ENCODE measurements around the gene ANXA9. TPM values are rescaled to one million over a fixed set of nuclear protein-coding genes. Genes with fewer than 3 reads are reported as not detected.
A peak's percentile ranks its signal among the peaks of the same experiment; 100 is the strongest.

The ANXA9 gene
- total RNA-seq, 1 donor from 2014 or later = under 0.01 TPM

DNA sequence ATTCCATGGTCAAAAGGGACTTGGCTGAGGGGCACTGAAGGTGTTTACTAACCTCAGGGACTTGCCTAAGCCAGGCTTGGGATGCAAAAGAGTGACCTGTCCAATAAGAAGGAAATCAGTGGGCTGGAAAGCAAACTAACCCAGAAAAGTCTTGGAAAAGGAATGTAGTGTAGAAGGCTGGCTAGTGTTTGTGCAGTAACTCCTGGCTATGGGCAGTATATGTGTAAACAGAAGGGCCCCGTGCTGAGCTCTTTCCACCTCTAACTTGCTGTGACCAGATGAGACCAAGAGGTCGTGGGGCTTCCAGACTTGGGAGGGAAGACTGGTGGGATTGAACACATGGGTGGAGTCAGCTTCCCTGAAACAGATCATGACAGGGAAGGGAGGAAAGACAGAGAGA, 20.5 kb downstream of the ANXA9 start:
- DNase-seq (ENCODE audit: low spot score in 2 of 2) (no peak), FAIRE-seq (no peak)

DNA sequence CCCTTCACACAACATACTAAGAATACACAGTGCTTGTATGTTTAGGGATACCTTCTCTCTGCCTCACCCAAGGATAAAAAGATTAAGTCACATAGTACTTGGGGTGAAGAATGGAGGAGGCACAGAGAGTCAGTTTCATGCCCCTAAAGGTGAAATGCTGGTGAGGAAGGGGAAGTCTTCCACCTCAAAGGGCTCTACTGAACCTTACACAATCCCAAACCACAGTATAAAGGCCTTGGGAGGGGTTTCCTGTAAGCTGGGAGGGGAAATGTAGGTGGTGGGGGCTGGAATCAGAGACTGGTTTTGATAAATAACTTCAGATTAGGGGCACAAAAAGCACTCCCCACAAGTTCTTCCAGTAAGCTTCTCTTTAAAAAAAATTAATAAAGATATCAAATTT, 21.1 kb downstream of the ANXA9 start:
- FAIRE-seq (no peak), DNase-seq (ENCODE audit: low spot score in 2 of 2) (no peak)

DNA sequence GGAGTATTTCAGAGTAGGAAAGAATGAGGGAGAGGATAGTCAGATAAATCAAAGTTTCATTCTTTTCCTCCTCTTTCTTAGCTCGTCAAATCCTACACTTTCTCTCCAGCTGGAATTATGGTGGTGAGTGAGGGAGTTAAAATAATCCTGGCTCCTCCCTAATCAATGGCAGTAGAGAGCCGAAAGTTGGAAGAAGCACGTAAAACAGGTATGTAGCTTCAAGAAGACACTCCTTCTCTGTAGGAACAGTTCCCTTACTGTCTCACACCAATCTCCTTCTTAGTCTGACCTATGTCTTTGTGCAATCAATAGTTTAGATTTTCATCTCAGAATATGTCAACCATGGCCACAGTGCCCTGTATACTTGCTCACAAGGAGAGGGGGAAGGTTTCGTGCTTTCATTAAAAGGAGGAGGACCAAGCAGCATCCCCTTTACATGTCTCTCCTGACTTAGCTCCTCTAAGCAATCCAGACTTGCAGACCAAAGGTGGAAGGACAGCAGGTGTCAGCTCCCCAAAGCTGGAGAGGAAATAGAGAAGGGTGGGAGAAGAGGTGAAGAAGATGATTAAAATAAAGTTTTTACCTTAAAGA, 23.7 kb downstream of the ANXA9 start:
- no peak for DNase-seq (ENCODE audit: low spot score in 2 of 2)
- no peak for FAIRE-seq

DNA sequence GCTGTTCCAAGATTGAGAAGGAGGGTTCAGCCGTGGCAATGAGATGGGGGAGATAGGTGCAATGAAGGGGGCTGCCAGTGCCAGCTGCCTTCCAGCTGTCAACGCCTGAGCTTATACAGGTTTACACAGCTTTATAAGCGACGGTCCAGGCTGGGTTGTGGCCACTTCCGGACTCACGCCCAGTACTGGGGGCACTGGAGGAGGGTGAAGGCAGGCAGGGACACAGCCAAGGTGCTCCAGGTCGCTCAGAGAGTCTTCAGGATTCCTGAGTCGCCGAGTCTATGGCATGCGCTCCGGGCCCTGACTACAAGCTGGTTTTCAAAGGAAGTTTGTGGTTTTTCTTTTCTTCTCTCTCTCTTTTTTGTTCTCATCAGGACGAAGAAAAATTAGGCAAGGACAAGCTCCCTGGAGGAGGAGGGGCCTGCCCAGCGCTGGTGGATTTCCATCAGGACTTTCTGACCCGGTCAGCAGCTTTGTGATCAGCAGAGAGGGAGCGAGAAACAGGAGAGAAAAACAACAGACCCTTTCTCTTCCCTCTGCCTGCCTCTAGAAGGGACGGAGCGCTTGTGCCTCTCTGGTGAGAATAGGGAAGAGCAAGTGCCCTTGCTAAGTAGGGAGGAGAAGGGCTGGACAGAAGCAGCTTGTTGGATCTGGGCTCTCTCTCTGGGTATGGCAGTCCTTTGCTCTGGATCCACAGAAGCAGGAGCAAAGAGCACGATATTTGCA, 24.4 kb downstream of the ANXA9 start, which contains the start of gene MINDY1:
MINDY1 (minus strand) TSS at position 576 of the 726 bp plus-strand sequence. CDS start 4,285 bp downstream, outside the sequence.
- DNase-seq (ENCODE audit: low spot score in 2 of 2) (peak; percentile 74), FAIRE-seq (no peak)

DNA sequence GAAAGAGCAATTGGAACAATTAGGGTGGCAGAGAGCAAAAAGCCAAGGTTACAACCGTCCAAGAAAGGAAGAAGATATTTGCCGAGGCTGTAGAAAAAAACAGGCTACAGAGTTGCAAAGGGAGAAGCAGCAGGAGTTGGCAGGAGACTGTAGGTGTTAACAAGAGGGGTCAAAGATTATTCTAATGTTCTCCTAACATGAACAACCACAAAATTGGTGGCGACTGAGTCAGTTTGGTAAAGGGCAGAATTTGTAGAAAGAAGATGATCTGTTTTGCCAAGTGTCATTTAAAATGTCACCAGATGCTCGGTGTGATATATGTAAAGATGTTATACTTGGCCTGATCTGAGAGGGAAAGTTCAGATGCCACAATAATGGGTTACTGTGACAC, 25.8 kb downstream of the ANXA9 start:
- FAIRE-seq (no peak), DNase-seq (ENCODE audit: low spot score in 2 of 2) (no peak)

DNA sequence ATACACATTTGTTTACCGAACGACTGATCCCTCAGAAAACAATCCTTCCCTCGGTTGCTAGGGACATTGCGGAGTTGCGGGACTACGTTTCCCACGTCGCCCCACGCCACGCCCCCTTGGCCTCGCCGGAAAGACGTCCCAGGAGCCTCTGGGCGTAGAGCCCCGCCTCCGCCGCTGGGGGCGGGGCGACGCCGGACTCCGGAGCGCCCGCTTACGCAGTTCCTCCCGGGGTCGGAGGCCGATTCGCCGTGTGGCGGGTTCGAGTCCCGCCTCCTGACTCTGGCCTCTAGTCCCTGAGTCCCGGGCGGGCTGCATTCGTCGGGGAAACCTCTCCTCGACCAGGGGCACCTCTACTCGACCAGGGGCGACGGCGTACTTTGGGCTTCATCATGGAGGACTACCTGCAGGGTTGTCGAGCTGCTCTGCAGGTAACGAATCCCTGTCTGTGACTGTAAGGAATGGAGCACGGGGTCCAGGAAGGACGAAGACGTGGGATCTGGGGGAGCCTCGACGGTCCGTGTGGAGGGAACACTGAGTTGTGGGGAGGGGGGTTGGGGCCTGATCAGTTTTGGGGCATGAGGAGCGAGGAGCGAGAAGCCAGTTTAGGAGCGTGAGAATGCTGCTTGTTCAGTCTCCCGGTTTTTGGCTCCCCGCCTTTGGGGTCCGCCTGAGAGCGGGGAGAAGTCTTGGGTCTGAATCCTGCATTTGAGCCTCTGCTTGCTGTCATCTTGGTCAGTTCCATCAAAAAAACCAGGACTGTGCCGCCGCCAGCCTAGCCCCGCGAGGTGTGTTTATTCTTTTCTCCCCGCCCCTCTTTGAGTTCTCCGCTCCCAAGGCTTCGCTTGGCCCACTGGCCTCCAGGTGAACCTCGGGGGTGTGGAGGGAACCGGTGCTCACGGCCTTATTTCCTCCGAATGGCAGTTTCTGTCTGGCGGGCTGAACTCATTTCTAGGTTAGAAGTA, 26.4 kb downstream of the ANXA9 start, which contains the start of gene PRUNE1:
PRUNE1 (plus strand) TSS at position 206 of the 962 bp plus-strand sequence; CDS start at position 390, 184 bp downstream.
- FAIRE-seq = no peak

DNA sequence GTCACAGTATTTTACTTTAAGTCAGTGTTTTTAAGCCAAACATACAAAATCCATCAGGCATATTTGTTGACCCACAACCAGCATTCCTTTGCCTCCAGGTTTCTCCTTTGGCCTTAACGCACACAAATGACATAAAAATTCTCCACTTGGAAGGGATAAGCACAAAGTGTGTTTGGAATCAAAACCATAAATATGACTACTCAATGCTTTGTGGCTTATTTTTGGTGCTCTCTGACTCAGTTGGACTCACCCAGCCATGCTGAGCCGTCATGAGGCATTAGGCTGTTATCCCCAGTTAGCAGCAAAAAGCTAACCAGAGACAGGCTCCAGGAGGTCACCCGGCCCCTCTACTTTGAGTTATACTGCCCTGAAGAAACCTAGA, 27.1 kb downstream of the ANXA9 start:
- no peak for DNase-seq (ENCODE audit: low spot score in 2 of 2)
- FAIRE-seq = no peak

More for the DNA sequence above, 26.4 kb downstream of the ANXA9 start, which contains the start of gene PRUNE1:
- DNase-seq (ENCODE audit: low spot score in 2 of 2) = peak; percentile 91 to 97

DNA sequence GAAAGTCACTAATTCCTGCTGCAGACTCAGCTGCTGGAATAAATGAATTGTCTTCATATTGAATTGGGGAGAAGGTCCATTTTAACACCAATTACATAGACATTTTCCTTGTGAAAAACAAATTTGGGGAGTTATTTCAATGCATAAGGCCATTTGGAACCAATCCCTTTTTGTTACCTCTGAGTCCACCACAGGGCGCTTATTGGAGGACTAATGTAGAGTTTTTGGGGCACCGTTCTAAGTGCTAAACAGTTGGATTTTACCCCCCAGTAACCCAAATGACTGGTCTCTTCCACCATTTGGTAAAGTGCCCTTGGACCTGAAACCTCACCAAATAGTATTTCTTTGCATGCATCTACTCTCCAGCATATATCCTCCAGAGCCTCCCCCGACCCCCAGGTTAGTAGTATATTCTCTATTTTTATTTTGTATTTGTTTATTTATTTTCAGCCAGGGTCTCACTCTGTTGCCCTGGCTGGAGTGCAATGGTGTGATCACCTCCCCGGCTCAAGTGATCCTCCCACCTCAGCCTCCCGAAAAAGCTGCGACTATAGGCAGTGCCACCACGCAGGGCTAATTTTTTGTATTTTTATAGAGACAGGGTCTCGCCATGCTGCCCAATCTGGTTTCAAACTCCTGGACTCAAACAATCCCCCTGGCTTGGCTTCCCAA, 27.7 kb downstream of the ANXA9 start:
- FAIRE-seq (no peak), DNase-seq (ENCODE audit: low spot score in 2 of 2) (no peak)

DNA sequence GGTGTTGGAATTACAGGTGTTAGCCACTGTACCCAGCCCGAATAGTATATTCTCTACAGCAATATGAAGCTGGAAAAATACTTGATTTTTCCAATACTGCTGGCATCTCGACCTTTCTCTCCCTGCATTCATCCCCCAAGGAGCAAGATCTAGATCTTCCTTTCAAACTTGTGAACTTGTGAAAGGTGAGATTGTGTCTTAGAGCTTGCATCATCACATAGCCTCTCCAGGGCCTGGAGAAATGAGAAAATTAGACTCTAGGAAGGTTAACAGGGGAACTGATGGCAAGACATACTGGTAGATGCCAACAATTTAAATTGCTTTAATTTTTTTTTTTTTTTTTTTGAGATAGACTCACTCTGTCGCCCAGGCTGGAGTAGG, 28.2 kb downstream of the ANXA9 start:
- DNase-seq (ENCODE audit: low spot score in 2 of 2) (no peak), FAIRE-seq (no peak)

DNA sequence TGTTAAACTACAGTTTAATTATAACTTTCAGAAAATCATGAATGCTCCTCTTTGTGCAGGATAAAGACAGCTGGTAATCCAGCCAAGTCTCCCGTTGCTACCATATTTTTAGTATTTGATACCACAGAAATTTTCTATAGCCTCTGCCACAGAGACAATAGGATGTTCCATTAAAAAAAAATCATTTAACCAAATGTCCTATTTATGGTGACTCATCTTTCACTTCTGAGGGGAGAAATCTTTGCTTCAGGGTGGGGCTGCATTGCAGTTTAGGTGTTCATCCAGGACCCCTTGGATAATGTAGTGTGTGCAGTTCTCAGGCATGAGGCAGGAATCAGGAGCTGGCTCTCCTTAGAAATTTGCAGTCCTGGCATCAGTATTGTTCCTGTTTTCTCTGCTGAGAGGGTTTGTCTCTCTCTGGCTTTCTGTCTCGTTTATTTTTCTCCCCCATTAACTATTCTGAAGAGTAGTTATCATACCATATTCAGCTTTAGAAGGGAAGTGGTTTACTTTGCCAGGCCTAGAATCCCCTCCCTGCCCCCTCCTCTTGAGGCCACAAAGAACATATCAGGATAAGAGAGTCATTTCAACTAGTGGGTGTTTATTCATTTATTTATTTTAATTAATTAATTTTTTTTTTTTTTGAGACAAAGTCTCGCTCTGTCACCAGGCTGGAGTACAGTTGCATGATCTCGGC, 29.2 kb downstream of the ANXA9 start:
- FAIRE-seq = no peak
- no peak for DNase-seq (ENCODE audit: low spot score in 2 of 2)

DNA sequence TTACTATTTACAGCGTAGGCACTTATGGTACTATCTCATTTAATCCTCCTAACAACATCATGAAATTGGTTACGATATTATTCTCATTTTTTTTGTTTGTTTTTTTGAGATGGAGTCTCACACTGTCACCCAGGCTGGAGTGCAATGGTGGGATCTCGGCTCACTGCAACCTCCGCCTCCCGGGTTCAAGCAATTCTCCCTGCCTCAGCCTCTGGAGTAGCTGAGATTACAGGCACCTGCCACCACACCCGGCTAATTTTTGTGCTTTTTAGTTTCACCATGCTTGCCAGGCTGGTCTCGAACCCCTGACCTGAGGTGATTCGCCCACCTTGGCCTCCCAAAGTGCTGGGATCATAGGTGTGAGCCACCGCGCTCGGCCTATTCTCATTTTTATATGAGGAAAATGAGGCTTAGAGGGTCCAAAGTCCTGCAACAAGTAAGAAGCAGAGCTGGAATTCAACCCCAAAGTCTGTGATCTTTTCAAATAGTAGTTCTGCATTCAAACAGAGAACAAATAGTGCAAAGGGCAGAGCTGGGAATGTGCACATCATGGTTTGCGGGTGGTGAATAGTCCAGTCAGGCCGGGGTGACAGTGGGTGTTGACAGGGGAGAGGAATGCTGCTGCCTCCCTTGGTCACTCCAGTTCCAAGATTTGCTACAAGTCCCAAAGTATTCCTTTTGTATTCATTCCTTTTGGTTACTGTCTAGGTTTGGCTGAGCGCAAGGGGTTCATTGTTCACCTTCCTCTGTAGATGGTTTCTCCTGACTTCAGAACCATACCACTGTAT, 30.8 kb downstream of the ANXA9 start:
- no peak for DNase-seq (ENCODE audit: low spot score in 2 of 2)
- FAIRE-seq = no peak

DNA sequence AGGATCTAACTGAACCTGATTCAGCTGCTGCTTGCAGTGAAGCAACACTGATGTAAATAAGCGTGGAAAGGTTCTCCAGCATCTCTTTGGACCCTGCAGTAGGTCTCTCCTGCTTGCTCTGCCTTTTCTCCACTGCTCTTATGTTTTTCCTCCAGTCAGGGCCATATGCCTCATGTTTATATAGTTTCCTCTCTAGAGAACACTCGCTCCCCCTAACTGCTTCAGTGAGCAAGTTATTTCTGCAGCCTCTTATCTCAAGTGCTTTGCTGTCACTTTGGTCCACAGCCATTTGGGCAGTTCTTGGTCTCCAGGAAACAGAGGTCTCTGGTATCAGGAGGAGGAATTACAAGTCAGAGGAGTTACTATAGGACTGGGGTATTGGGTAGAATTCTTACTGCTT, 31.4 kb downstream of the ANXA9 start:
- FAIRE-seq = no peak
- no peak for DNase-seq (ENCODE audit: low spot score in 2 of 2)

DNA sequence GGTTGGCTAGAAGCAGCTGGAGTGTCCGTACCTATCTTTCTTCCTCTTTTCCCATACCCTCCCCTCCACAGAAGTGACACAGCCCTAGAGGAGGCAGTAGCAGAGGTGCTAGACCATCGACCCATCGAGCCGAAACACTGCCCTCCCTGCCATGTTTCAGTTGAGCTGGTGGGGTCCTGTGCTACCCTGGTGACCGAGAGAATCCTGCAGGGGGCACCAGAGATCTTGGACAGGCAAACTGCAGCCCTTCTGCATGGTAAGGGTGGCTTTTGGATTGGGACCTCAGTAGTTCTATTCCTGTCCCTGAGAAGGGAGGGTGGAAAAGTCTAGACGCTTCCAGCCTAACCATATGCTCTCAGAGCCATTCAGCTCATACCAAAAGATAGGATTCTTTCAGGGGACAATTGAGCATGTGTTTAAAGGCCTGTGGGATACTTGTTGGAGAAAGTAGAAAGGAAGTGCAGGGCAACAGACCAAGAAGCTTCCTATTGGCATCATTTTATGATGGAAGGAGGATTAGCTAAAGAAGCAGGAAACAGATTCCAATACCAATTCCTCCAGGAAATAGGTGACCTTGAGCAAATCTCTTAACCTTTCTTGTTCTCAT, 42.6 kb downstream of the ANXA9 start:
- DNase-seq (ENCODE audit: low spot score in 2 of 2) (peak; percentile 48 to 78), FAIRE-seq (no peak)

DNA sequence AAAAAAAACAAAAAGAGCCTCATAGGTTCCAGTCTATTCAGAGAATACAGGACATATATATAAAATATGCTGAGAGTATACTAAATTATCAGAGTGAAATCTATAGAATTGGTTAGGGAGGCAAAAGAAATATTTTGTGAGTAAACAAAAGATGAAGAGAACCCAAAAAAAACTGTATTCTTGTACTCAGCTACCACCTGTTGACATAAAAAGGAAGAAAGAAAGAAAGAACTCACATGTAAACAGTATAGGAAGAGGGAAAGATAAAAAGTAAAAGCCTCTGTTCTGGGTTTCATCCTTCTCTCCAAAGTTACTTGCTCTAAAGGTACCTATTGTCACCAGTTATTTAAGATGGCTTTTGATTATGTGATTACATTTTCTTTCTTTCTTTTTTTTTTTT, 44.4 kb downstream of the ANXA9 start:
- DNase-seq (ENCODE audit: low spot score in 2 of 2) (no peak), FAIRE-seq (no peak)

DNA sequence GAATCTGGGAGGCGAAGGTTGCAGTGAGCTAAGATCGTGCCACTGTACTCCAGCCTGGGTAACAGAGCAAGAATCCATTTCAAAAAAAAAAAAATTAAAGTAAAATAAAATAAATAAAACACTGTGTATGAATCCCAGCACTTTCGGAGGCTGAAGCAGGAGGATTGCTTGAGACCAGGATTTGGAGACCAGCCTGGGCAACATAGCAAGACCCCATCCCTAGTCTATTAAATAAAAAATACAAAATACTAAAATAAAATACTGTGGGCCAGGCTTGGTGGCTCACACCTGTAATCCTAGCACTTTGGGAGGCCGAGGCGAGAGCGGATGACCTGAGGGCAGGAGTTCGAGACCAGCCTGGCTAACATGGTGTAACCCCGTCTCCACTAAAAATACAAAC, 50.1 kb downstream of the ANXA9 start:
- DNase-seq (ENCODE audit: low spot score in 2 of 2) = no peak
- FAIRE-seq = no peak

DNA sequence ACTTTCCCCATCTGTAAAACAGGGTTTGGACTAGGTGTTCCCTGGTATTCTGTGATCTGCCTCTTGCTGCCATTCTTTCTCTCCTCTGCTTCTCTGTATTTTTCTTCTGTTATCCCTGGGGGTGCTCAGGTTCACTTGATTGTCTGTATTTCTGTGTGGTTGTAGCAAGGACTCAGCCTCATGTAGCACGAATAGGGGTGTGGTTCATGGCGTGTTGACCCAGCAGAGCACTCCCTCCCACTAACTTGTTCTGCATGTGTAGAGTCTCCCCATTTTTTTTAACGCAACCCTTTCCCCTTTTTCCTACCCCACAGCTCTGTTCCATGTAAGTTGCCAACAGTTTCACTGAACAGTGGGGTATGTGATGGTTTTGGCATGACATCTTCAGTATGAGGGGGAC, 53.1 kb downstream of the ANXA9 start:
- FAIRE-seq (no peak), DNase-seq (ENCODE audit: low spot score in 2 of 2) (no peak)

DNA sequence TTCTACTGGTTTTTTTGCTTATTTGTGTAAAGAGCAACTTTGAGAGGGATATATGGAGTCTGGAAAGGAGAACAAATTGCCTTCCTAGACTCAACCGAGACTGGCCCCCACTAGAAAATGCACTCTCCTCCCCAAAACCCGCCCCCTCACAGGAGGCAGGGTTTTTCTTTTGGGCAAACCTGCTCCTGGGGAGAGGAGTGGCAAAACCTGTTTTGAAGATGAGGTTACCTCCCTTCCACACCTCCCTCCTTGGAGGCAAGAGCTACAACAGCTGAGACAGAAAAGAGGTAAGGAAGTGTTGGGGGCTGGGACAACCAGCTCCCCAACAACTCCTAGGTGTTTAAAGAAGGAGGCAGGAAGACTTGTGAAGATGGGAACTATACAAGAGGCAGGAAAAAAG, 54.3 kb downstream of the ANXA9 start, which contains the start of gene BNIPL:
BNIPL (plus strand) TSS at position 231 of the 400 bp plus-strand sequence; CDS start at position 371, 140 bp downstream.
- FAIRE-seq = no peak

DNA sequence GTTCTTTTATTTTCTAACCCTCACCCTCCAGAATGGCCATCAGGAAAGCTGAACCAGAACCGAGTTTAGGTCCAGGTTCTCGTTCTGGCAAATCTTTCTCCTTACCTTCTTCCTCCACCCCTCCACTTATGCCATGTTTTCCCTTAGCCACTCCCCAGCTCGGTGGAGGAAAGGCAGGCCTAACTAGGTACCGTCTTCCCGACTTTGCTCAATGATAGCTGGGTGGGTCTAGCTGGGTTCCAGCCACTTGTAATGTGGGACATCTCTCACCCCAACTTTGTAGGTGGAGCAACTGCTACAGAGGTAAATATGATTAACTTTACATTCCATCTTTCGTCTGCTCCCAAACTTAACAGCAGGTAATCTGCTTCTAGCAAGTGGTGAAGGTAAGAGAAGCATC, 54.9 kb downstream of the ANXA9 start:
- FAIRE-seq = no peak
- DNase-seq (ENCODE audit: low spot score in 2 of 2) = no peak

More for the DNA sequence above, 54.3 kb downstream of the ANXA9 start, which contains the start of gene BNIPL:
- no peak for DNase-seq (ENCODE audit: low spot score in 2 of 2)

Measured in frontal cortex (tissue), 4 donors.